Thyroid gland (tissue), 4 donors: Measurements from ENCODE around the gene FNTB. TPM values are rescaled to one million over a fixed set of nuclear protein-coding genes. Genes with fewer than 3 reads are reported as not detected.
A peak's percentile ranks its signal among the peaks of the same experiment; 100 is the strongest.
"Not testable (repeated sequence)": the region's sequence is repeated elsewhere in the genome, so short reads cannot be mapped to it uniquely, and the experiment has no call there.

Source experiments
- DNase-seq, 2 donors: peaks; one replicate each; pipeline ENCODE4 v3.0.0-alpha.2; 2019
- H3K27ac ChIP-seq, 3 donors: fragments of 200-600 bp; sonication (generic); 1 replicate in 2 of 3; 2 replicates in 1 of 3; pipeline ENCODE4 v1.5.1; 2016 to 2019; ENCODE audit warnings: mild to moderate bottlenecking in 1 of 3, moderate library complexity in 1 of 3
- H3K27me3 ChIP-seq: fragments of 200-600 bp; sonication (generic); one replicate; pipeline ENCODE4 v1.5.1; 2019
- H3K36me3 ChIP-seq, 2 donors: fragments of 200-600 bp; sonication (generic); one replicate each; pipeline ENCODE4 v1.5.1; 2016 to 2019
- H3K4me1 ChIP-seq, 2 donors: fragments of 200-600 bp; sonication (generic); one replicate each; pipeline ENCODE4 v1.5.1; 2017 to 2019
- H3K4me3 ChIP-seq, 3 donors: fragments of 200-600 bp; sonication (generic); replicated peaks in 1 of 3; 1 replicate in 2 of 3; 2 replicates in 1 of 3; pipeline ENCODE4 v1.5.1; 2016; ENCODE audit warnings: mild to moderate bottlenecking in 1 of 3
- H3K9me3 ChIP-seq: fragments of 200-600 bp; sonication (generic); one replicate; pipeline ENCODE4 v1.5.1; 2017
- POLR2A ChIP-seq, 2 donors: fragments of 450-650 bp; IDR thresholded peaks; one replicate each; pipeline ENCODE4 v1.6.1; 2017; ENCODE audit warnings: antibody characterized with exemption in 2 of 2, mild to moderate bottlenecking in 2 of 2, moderate library complexity in 1 of 2
- WGBS, 2 donors: methylation state at CpG; one replicate each; pipeline ENCODE4 v1.1.5; 2017; 5-methylcytosine and 5-hydroxymethylcytosine counted together
- intact Hi-C: fragments of 100-400 bp; cut with DNase I; formaldehyde crosslinking; loops from one replicate; pipeline ENCODE4 v1.15.1; 2023
- total RNA-seq, 4 donors: library from RNA; depleted of rRNA; stranded (reverse); fragments of >200 nt; gene quantifications; one replicate each; pipeline ENCODE4 v1.2.3, GENCODE V29; 2016
- TF ChIP-seq, protein P1 (sequence below), 6 experiments: fragments of 200-600 bp in 3 of 6; fragments of 450-650 bp in 3 of 6; sonication (generic) in 3 of 6; IDR thresholded peaks; one replicate each; pipeline ENCODE4 v1.5.1; 2016 to 2019; ENCODE audit warnings: antibody characterized with exemption in 6 of 6, mild to moderate bottlenecking in 2 of 6, inconsistent platforms in 1 of 6, moderate library complexity in 1 of 6

Gene FNTB
- total RNA-seq, 4 donors from 2014 or later: 7.8 to 27.0 (median 18.8) TPM

DNA sequence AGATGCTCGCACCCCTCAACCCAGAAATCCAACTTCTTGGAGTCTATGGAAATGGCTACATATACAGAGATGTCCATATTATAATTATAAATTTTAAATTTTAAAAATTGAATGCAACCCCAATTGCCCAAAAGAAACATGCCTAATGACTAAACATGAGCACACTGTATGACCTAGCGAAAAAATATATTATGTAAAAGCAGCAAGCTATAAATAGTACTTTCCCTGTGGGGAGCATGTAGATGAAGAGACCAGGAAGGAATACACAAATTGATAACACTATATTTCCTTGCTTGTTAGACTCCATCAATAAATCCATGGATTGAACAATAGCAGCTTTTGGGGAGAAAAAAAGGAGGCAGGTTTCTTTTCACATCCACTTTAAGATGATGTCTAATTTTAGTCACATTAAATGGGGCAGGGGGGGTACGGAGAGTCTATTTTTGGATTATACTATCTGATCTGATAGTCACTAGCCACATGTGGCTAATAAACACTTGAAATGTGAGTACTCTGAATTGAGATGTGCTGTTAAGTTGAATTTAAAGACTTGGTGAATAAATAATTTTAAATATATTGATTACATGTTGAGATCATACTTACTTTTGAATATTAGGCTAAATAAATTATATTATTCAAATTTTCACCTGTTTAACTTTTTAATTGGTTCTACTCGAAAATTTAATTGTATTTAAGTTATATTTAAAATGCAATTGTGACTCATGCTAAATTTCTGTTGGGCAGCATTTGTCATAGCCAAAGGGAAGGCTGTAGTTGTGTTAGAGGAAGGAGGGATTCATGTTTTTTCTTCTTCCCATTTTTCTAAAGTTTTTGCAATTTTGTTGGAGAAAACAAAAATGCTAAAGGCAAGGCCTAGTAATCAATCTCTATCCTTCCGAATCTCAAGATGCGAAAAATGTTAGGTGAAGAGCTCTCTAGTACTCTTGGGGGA lies 98.1 kb downstream of the FNTB start:
- DNase-seq: no peak
- no peak overlapping the region for H3K27ac ChIP-seq
- H3K9me3 ChIP-seq: no peaks in the 10 kb centered on the region
- WGBS, 2 donors: 88 to 94% methylated on average over 6 of the region's 6 CpGs
- H3K36me3 ChIP-seq: peaks cover 23 to 41% of the 10 kb centered on the region in 2 donors
- peaks cover 10 to 12% of the 10 kb centered on the region in 2 donors for H3K4me1 ChIP-seq
- H3K4me3 ChIP-seq: no peak overlapping the region
- TF ChIP-seq, protein P1, sequence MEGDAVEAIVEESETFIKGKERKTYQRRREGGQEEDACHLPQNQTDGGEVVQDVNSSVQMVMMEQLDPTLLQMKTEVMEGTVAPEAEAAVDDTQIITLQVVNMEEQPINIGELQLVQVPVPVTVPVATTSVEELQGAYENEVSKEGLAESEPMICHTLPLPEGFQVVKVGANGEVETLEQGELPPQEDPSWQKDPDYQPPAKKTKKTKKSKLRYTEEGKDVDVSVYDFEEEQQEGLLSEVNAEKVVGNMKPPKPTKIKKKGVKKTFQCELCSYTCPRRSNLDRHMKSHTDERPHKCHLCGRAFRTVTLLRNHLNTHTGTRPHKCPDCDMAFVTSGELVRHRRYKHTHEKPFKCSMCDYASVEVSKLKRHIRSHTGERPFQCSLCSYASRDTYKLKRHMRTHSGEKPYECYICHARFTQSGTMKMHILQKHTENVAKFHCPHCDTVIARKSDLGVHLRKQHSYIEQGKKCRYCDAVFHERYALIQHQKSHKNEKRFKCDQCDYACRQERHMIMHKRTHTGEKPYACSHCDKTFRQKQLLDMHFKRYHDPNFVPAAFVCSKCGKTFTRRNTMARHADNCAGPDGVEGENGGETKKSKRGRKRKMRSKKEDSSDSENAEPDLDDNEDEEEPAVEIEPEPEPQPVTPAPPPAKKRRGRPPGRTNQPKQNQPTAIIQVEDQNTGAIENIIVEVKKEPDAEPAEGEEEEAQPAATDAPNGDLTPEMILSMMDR (IDR thresholded peaks at IDR 0.05): no peak
- no peak for TF ChIP-seq POLR2A (IDR thresholded peaks at IDR 0.05)
- intact Hi-C loops: no loop called here
- no peaks in the 10 kb centered on the region for H3K27me3 ChIP-seq

DNA sequence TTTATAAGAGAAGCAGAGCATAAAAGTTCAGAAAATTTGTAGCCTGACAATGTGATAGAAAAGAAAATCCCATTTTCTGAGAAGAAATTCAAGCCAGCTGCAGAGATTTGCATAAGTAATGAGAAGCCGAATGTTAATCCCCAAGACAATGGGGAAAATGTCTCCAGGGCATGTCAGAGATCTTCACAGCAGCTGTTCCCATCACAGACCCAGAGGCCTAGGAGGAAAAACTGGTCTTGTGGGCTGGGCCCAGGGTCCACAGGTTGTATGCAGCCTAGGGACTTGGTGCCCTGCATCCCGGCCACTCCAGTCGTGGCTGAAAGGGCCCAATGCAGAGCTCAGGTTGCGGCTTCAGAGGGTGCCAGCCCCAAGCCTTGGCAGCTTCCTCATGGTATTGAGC lies 100.0 kb downstream of the FNTB start:
- H3K27me3 ChIP-seq, DNase-seq, H3K4me1 ChIP-seq, H3K4me3 ChIP-seq, intact Hi-C loops, H3K9me3 ChIP-seq, H3K27ac ChIP-seq: not testable (repeated sequence)
- WGBS, 2 donors: 95 to 97% methylated on average over 1 to 3 of the region's 4 CpGs
- H3K36me3 ChIP-seq: peaks cover 24 to 53% of the 10 kb centered on the region in 2 donors

GRCh38 chr14:65087835-65088234 lies 101.1 kb downstream of the FNTB start:
- H3K27ac ChIP-seq, H3K4me3 ChIP-seq, intact Hi-C loops, H3K4me1 ChIP-seq, H3K9me3 ChIP-seq, H3K27me3 ChIP-seq, DNase-seq: not testable (repeated sequence)
- 93 to 97% methylated on average over 8 of the region's 8 CpGs for WGBS, 2 donors
- H3K36me3 ChIP-seq: peaks cover 35 to 63% of the 10 kb centered on the region in 2 donors

GRCh38 chr14:65092349-65092748 lies 105.7 kb downstream of the FNTB start:
- Histone ChIP-seq H3K27ac (no peak overlapping the region), H3K4me3 (no peak overlapping the region), H3K9me3 (no peaks in the 10 kb centered on the region), H3K36me3 (peaks cover 32 to 56% of the 10 kb centered on the region in 2 donors), H3K4me1 (peaks cover 10 to 28% of the 10 kb centered on the region in 2 donors), H3K27me3 (no peaks in the 10 kb centered on the region)
- DNase-seq: no peak
- 69 to 74% methylated on average over 2 of the region's 2 CpGs for WGBS, 2 donors
- intact Hi-C loops: no loop called here
- no peak for TF ChIP-seq POLR2A (IDR thresholded peaks at IDR 0.05)
- TF ChIP-seq, protein P1 (IDR thresholded peaks at IDR 0.05): no peak

GRCh38 chr14:65095633-65096205 lies 109.0 kb downstream of the FNTB start:
- H3K27me3 ChIP-seq: no peaks in the 10 kb centered on the region
- intact Hi-C loops: no loop called here
- H3K9me3 ChIP-seq: no peaks in the 10 kb centered on the region
- WGBS, 2 donors: 30 to 31% methylated on average over 3 of the region's 3 CpGs
- H3K27ac ChIP-seq: peak overlapping the region; percentile 39 to 54 (median 51)
- no peak overlapping the region for H3K4me3 ChIP-seq
- H3K36me3 ChIP-seq: peaks cover 20 to 28% of the 10 kb centered on the region in 2 donors
- peaks cover 23 to 48% of the 10 kb centered on the region in 2 donors for H3K4me1 ChIP-seq
- TF ChIP-seq POLR2A (IDR thresholded peaks at IDR 0.05): no peak
- DNase-seq: peak; percentile 85 to 88

DNA sequence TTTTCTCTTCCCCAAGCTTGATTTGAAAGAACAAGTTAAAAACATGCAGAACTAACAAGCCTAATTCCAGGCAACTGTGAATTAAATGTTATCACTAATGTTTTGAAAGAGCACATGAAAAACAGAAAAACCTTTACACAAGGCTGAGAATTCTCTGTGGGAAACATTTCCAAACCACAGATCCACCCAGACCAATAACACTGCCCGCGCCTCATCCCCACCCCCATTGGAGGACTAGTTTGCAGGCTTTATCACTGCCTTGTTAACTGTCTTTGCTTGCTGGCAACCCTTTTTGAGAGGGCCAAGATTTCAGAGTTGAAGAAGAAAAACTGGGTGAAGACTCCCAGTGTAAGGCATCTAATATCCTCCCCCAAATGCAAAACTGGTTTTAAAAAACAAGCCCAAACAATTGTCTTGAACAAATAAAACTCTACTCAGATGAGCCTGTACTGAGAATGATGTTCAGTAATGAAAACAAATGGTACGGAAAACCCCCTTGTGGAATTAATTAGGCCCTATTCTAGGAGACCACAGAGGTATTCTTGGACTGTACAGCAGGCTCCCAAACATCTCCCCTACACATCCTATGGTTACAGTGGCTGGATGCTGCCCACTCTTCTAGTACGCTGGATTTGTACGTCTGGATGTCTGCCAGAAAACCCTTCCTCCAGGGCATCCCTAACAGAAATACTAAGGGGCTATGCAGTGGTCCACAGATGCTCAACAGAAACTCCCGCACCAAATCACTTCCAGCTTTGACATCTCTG lies 109.8 kb downstream of the FNTB start:
- TF ChIP-seq, protein P1 (IDR thresholded peaks at IDR 0.05): no peak
- no peak for TF ChIP-seq POLR2A (IDR thresholded peaks at IDR 0.05)
- peak overlapping the region; percentile 39 to 54 (median 51) for H3K27ac ChIP-seq
- WGBS, 2 donors: 65 to 83% methylated on average over 6 of the region's 6 CpGs
- H3K9me3 ChIP-seq: no peaks in the 10 kb centered on the region
- H3K27me3 ChIP-seq: no peaks in the 10 kb centered on the region
- H3K4me3 ChIP-seq: no peak overlapping the region
- intact Hi-C loops: no loop called here
- peaks cover 31 to 54% of the 10 kb centered on the region in 2 donors for H3K4me1 ChIP-seq
- peaks cover 20 to 26% of the 10 kb centered on the region in 2 donors for H3K36me3 ChIP-seq
- DNase-seq: no peak
